ENCODE measurements around the gene ARFIP1.
"Not testable (repeated sequence)": the region's sequence is repeated elsewhere in the genome, so short reads cannot be mapped to it uniquely, and the experiment has no call there.

The ARFIP1 gene

DNA sequence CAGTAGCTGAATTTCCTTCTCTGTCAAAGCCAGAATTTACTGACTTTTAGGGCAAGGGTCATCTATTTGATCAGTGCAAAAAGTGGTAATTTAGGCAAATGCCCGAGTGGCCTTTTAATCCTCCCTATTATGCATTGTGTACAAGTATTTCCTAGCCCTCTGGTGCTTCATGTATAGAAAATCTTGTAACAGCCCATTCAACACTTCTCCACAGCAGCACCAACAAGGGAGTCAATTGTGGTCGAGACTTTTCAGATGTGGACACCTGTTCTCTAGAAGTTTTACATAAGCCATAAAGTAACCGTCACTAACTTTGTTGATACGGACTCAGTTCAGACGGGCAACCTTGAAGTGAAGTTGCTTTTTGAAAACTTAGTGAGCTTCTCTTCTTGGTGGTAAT is 105.4 kb downstream of the ARFIP1 start:
- no peaks in the 10 kb centered on the region for H3K9me3 ChIP-seq (ENCODE audit: control insufficient read depth in 2 of 2, low read length in 2 of 2)
- peak overlapping the region; percentile 43 to 48 for H3K27ac ChIP-seq (ENCODE audit: low read depth in 2 of 2, low read length in 2 of 2)

DNA sequence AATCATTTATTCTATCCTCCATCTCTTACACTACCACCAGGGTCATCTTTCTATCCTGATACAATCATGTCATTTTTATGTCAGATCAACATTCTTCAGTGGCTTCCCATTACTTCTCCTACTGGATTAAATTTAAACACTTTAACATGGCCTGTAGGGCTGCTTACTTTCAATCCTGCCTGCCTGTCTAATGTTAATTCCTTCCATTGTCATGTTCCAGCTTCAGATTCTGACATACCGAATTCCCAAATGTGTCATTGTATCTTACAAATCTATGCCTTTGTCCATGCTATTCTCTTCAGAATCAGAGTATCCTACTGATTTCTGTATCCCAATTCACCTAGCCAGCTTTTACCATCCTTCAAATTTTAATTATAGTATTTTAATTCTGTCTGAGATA is 106.4 kb downstream of the ARFIP1 start:
- H3K36me3 ChIP-seq (ENCODE audit: control insufficient read depth in 2 of 2, insufficient read depth in 2 of 2, low read length in 2 of 2) = peaks cover 8 to 14% of the 10 kb centered on the region in 2 donors
- H3K4me3 ChIP-seq (ENCODE audit: low read length in 2 of 2) = no peak overlapping the region
- no peaks in the 10 kb centered on the region for H3K27me3 ChIP-seq (ENCODE audit: control insufficient read depth in 2 of 2, insufficient read depth in 2 of 2, low read length in 2 of 2)

More for the DNA sequence above, 105.4 kb downstream of the ARFIP1 start:
- Histone ChIP-seq H3K4me1 (ENCODE audit: control insufficient read depth in 2 of 2, insufficient read depth in 2 of 2, low read length in 2 of 2) (peaks cover 0 to 3% of the 10 kb centered on the region in 2 donors), H3K36me3 (ENCODE audit: control insufficient read depth in 2 of 2, insufficient read depth in 2 of 2, low read length in 2 of 2) (peaks cover 6 to 14% of the 10 kb centered on the region in 2 donors), H3K4me3 (ENCODE audit: low read length in 2 of 2) (no peak overlapping the region), H3K9ac (ENCODE audit: low read depth in 1 of 2, low read length in 2 of 2) (peak overlapping the region in 1 of 2 donors; percentile 9), H3K27me3 (ENCODE audit: control insufficient read depth in 2 of 2, insufficient read depth in 2 of 2, low read length in 2 of 2) (no peaks in the 10 kb centered on the region)

DNA sequence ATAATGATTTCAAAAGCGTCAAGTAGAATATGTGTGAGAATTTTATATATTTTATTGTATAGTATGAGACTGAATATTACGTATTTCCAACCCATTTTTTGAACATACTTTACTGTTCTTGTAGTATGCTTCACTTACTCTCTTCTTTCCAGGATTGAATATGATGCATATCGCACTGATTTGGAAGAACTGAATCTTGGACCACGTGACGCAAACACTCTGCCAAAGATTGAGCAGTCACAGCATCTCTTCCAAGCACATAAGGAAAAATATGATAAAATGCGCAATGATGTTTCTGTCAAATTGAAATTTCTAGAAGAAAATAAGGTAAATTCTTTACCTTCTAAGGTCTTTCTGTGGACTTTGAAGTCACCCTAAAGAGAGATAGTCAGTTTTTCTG is 108.2 kb downstream of the ARFIP1 start:
- no peaks in the 10 kb centered on the region for H3K9me3 ChIP-seq (ENCODE audit: control insufficient read depth in 2 of 2, low read length in 2 of 2)
- no peak overlapping the region for H3K9ac ChIP-seq (ENCODE audit: low read depth in 1 of 2, low read length in 2 of 2)
- no peaks in the 10 kb centered on the region for H3K27me3 ChIP-seq (ENCODE audit: control insufficient read depth in 2 of 2, insufficient read depth in 2 of 2, low read length in 2 of 2)
- H3K4me3 ChIP-seq (ENCODE audit: low read length in 2 of 2) = no peak overlapping the region
- H3K4me1 ChIP-seq (ENCODE audit: control insufficient read depth in 2 of 2, insufficient read depth in 2 of 2, low read length in 2 of 2) = peaks cover 0 to 10% of the 10 kb centered on the region in 2 donors
- peaks cover 5 to 14% of the 10 kb centered on the region in 2 donors for H3K36me3 ChIP-seq (ENCODE audit: control insufficient read depth in 2 of 2, insufficient read depth in 2 of 2, low read length in 2 of 2)
- no peak overlapping the region for H3K27ac ChIP-seq (ENCODE audit: low read depth in 2 of 2, low read length in 2 of 2)

More for the DNA sequence above, 106.4 kb downstream of the ARFIP1 start:
- Histone ChIP-seq H3K9me3 (ENCODE audit: control insufficient read depth in 2 of 2, low read length in 2 of 2) (no peaks in the 10 kb centered on the region), H3K4me1 (ENCODE audit: control insufficient read depth in 2 of 2, insufficient read depth in 2 of 2, low read length in 2 of 2) (peaks cover 0 to 3% of the 10 kb centered on the region in 2 donors), H3K27ac (ENCODE audit: low read depth in 2 of 2, low read length in 2 of 2) (no peak overlapping the region), H3K9ac (ENCODE audit: low read depth in 1 of 2, low read length in 2 of 2) (peak overlapping the region in 1 of 2 donors; percentile 18)

DNA sequence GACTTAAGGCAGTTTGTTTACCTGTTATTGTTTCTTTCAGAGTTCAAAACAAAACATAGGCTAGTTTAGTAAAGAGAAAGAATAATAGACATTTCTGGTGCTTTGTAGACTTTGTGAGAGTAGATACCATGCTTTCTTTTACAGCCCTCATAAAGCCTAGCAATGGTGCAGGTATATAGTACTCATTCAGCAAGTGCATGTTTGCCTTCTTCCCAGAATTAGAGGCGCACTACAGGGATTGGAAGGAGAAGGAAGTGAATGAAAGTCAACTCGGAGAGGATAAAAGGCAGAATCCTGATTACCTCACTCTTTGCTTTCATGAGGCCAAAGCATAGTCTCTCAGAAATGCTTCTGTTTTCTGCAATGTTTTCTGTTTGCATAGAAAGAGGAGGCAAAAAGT is 113.2 kb downstream of the ARFIP1 start:
- no peaks in the 10 kb centered on the region for H3K9me3 ChIP-seq (ENCODE audit: control insufficient read depth in 2 of 2, low read length in 2 of 2)
- no peaks in the 10 kb centered on the region for H3K27me3 ChIP-seq (ENCODE audit: control insufficient read depth in 2 of 2, insufficient read depth in 2 of 2, low read length in 2 of 2)
- H3K4me3 ChIP-seq (ENCODE audit: low read length in 2 of 2) = no peak overlapping the region
- H3K36me3 ChIP-seq (ENCODE audit: control insufficient read depth in 2 of 2, insufficient read depth in 2 of 2, low read length in 2 of 2) = peaks cover 3 to 9% of the 10 kb centered on the region in 2 donors
- peak overlapping the region; percentile 59 to 63 for H3K27ac ChIP-seq (ENCODE audit: low read depth in 2 of 2, low read length in 2 of 2)
- H3K9ac ChIP-seq (ENCODE audit: low read depth in 1 of 2, low read length in 2 of 2) = peak overlapping the region in 1 of 2 donors; percentile 37
- H3K4me1 ChIP-seq (ENCODE audit: control insufficient read depth in 2 of 2, insufficient read depth in 2 of 2, low read length in 2 of 2) = peaks cover 3 to 12% of the 10 kb centered on the region in 2 donors

DNA sequence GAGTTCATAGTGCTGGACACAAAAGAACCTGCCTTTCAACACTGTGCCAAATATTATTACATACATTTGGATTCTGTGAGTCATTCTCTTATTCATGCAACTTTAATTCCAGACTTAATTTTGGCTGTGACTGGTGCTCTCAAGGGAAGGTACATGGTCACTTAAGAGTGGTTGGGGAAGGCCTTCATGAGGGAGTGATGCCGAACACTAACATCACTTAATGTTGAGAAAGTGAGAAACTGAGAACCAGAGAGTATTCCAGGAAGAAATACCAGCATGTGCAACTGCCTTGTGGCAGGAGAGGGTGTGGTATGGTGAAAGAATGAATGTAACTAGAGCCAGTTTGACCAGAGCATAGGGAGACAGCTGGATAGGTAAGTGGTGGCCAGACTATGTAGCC is 114.9 kb downstream of the ARFIP1 start:
- Histone ChIP-seq H3K9me3 (ENCODE audit: control insufficient read depth in 2 of 2, low read length in 2 of 2) (no peaks in the 10 kb centered on the region), H3K9ac (ENCODE audit: low read depth in 1 of 2, low read length in 2 of 2) (no peak overlapping the region), H3K4me3 (ENCODE audit: low read length in 2 of 2) (no peak overlapping the region), H3K27ac (ENCODE audit: low read depth in 2 of 2, low read length in 2 of 2) (no peak overlapping the region), H3K36me3 (ENCODE audit: control insufficient read depth in 2 of 2, insufficient read depth in 2 of 2, low read length in 2 of 2) (peaks cover 3 to 4% of the 10 kb centered on the region in 2 donors), H3K4me1 (ENCODE audit: control insufficient read depth in 2 of 2, insufficient read depth in 2 of 2, low read length in 2 of 2) (peaks cover 3 to 12% of the 10 kb centered on the region in 2 donors), H3K27me3 (ENCODE audit: control insufficient read depth in 2 of 2, insufficient read depth in 2 of 2, low read length in 2 of 2) (no peaks in the 10 kb centered on the region)

DNA sequence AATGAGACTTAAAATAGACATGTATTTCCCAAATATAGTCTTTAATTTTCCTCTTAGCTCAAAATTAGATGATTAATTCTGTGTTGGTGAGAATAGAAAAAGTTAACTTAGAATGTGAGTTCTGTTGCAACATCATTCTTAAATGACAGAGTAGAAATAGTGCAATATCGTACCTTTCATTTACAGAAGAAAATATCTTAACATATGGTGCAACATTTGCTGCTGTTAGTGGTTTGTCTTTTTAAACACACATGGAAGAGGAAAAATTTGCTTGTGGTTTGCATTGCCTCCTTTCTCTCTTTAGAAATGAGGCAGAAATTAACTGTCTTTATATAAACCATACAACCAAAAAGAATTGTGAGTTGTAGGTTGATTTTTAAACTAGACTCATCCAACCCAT is 117.1 kb downstream of the ARFIP1 start:
- H3K9me3 ChIP-seq (ENCODE audit: control insufficient read depth in 2 of 2, low read length in 2 of 2) = no peaks in the 10 kb centered on the region
- no peaks in the 10 kb centered on the region for H3K27me3 ChIP-seq (ENCODE audit: control insufficient read depth in 2 of 2, insufficient read depth in 2 of 2, low read length in 2 of 2)
- no peak overlapping the region for H3K4me3 ChIP-seq (ENCODE audit: low read length in 2 of 2)
- H3K36me3 ChIP-seq (ENCODE audit: control insufficient read depth in 2 of 2, insufficient read depth in 2 of 2, low read length in 2 of 2) = peaks cover 0 to 4% of the 10 kb centered on the region in 2 donors
- no peak overlapping the region for H3K9ac ChIP-seq (ENCODE audit: low read depth in 1 of 2, low read length in 2 of 2)
- H3K4me1 ChIP-seq (ENCODE audit: control insufficient read depth in 2 of 2, insufficient read depth in 2 of 2, low read length in 2 of 2) = peaks cover 6 to 17% of the 10 kb centered on the region in 2 donors
- H3K27ac ChIP-seq (ENCODE audit: low read depth in 2 of 2, low read length in 2 of 2) = no peak overlapping the region

DNA sequence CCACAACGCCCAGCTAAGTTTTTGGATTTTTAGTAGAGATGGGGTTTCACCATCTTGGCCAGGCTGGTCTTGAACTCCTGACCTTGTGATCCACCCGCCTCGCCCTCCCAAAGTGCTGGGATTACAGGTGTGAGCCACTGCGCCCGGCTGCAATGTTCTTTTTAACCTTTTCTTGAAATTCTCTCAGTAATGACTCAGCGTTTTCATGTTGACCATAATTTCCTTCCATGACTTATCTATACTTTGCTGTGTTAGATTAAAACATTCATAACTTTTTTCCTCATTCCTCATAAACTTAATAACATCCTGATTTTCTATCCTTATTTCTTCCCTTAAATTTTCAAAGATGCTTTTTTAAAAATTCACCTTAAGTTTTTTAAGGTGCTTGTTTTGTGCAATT is 118.4 kb downstream of the ARFIP1 start:
- H3K4me1 ChIP-seq (ENCODE audit: control insufficient read depth in 2 of 2, insufficient read depth in 2 of 2, low read length in 2 of 2); H3K9ac ChIP-seq (ENCODE audit: low read depth in 1 of 2, low read length in 2 of 2); H3K27me3 ChIP-seq (ENCODE audit: control insufficient read depth in 2 of 2, insufficient read depth in 2 of 2, low read length in 2 of 2): not testable (repeated sequence)

DNA sequence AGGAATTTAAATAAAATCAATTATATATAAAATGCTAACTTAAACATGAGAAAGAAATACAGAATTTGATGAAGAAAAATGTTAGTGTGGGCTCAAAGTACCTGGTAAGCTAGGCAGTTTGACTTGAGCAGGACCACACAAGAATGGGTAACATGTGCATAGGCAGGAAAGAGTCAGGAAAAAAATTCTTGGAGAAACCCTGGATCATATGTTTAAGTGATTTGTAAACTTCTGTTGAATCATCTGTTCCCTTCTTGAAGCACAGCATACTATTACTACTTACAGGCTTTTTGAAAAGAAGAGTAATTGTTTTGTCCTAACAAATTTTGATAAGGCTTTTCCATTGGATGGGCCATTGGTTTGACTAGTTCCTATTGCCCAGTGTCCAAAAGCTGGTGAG is 118.9 kb downstream of the ARFIP1 start:
- no peak overlapping the region for H3K9ac ChIP-seq (ENCODE audit: low read depth in 1 of 2, low read length in 2 of 2)
- H3K4me3 ChIP-seq (ENCODE audit: low read length in 2 of 2) = no peak overlapping the region
- H3K36me3 ChIP-seq (ENCODE audit: control insufficient read depth in 2 of 2, insufficient read depth in 2 of 2, low read length in 2 of 2) = no peaks in the 10 kb centered on the region
- peaks cover 6 to 9% of the 10 kb centered on the region in 2 donors for H3K4me1 ChIP-seq (ENCODE audit: control insufficient read depth in 2 of 2, insufficient read depth in 2 of 2, low read length in 2 of 2)
- no peaks in the 10 kb centered on the region for H3K27me3 ChIP-seq (ENCODE audit: control insufficient read depth in 2 of 2, insufficient read depth in 2 of 2, low read length in 2 of 2)
- H3K27ac ChIP-seq (ENCODE audit: low read depth in 2 of 2, low read length in 2 of 2) = no peak overlapping the region
- H3K9me3 ChIP-seq (ENCODE audit: control insufficient read depth in 2 of 2, low read length in 2 of 2) = no peaks in the 10 kb centered on the region

More for the DNA sequence above, 118.4 kb downstream of the ARFIP1 start:
- H3K4me3 ChIP-seq (ENCODE audit: low read length in 2 of 2); H3K36me3 ChIP-seq (ENCODE audit: control insufficient read depth in 2 of 2, insufficient read depth in 2 of 2, low read length in 2 of 2); H3K27ac ChIP-seq (ENCODE audit: low read depth in 2 of 2, low read length in 2 of 2); H3K9me3 ChIP-seq (ENCODE audit: control insufficient read depth in 2 of 2, low read length in 2 of 2): not testable (repeated sequence)

DNA sequence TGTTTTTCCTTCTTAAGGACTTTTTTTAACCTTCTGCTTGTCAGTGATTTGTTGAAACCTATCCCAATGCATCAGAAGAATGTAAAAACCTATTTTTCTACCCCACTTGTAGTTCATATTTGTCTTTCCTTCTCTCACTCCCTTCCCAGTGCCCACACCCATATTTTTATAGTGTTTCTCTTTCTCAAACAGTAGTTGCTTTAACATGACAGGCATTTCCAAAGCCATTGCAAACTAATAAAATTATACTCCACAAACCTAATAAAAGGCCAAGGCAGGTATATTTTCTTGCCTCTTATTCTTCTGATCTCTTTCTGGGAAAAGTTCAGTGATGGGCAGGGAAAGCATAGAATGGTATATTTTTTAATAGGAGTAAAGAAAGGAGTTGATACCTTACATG is 120.6 kb downstream of the ARFIP1 start:
- no peaks in the 10 kb centered on the region for H3K27me3 ChIP-seq (ENCODE audit: control insufficient read depth in 2 of 2, insufficient read depth in 2 of 2, low read length in 2 of 2)
- H3K9me3 ChIP-seq (ENCODE audit: control insufficient read depth in 2 of 2, low read length in 2 of 2) = no peaks in the 10 kb centered on the region
- H3K4me1 ChIP-seq (ENCODE audit: control insufficient read depth in 2 of 2, insufficient read depth in 2 of 2, low read length in 2 of 2) = peaks cover 2 to 5% of the 10 kb centered on the region in 2 donors
- H3K27ac ChIP-seq (ENCODE audit: low read depth in 2 of 2, low read length in 2 of 2) = peak overlapping the region; percentile 61 to 78
- no peaks in the 10 kb centered on the region for H3K36me3 ChIP-seq (ENCODE audit: control insufficient read depth in 2 of 2, insufficient read depth in 2 of 2, low read length in 2 of 2)
- H3K9ac ChIP-seq (ENCODE audit: low read depth in 1 of 2, low read length in 2 of 2) = no peak overlapping the region
- H3K4me3 ChIP-seq (ENCODE audit: low read length in 2 of 2) = no peak overlapping the region

DNA sequence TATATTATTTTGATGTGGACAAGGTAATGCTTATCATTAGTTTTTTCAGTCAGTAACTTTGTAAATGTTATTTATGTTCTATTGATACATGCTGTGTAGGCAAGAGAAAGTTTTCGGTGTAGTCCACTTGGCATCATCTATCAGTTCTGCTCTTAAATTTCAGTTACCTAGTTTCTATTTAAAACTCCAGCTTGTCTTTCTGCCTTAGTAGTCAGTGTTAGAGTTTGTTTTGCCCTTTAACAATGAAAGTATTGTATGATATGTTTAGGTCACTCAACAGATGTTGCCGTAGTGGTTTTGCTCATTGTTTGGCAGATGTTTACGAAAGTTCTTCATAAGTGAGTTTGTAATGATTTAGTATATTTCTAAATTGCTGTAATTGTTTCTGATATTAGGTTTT is 121.5 kb downstream of the ARFIP1 start:
- no peaks in the 10 kb centered on the region for H3K9me3 ChIP-seq (ENCODE audit: control insufficient read depth in 2 of 2, low read length in 2 of 2)
- no peaks in the 10 kb centered on the region for H3K36me3 ChIP-seq (ENCODE audit: control insufficient read depth in 2 of 2, insufficient read depth in 2 of 2, low read length in 2 of 2)
- H3K9ac ChIP-seq (ENCODE audit: low read depth in 1 of 2, low read length in 2 of 2) = no peak overlapping the region
- H3K27me3 ChIP-seq (ENCODE audit: control insufficient read depth in 2 of 2, insufficient read depth in 2 of 2, low read length in 2 of 2) = no peaks in the 10 kb centered on the region
- no peak overlapping the region for H3K27ac ChIP-seq (ENCODE audit: low read depth in 2 of 2, low read length in 2 of 2)
- H3K4me1 ChIP-seq (ENCODE audit: control insufficient read depth in 2 of 2, insufficient read depth in 2 of 2, low read length in 2 of 2) = peaks cover 2 to 5% of the 10 kb centered on the region in 2 donors
- H3K4me3 ChIP-seq (ENCODE audit: low read length in 2 of 2) = no peak overlapping the region

DNA sequence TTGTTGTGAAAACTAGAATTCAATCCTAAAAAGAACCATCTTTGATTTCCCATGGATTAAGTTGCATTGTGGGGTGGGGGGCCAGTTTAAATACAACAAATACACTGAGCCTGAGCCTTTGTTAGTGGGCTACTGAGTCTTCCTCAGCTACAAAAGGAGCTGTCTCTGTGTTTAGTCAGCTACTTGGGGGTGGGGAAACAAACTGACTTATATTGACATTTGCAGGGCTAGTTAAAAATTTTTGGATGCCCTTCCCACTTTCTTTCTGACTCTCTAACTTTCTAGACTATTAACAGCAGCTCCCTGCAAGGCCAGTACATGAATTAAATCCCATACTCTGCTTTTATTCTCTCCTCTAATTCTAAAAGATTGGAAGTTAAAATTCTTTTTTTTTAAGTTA is 123.9 kb downstream of the ARFIP1 start:
- H3K36me3 ChIP-seq (ENCODE audit: control insufficient read depth in 2 of 2, insufficient read depth in 2 of 2, low read length in 2 of 2) = no peaks in the 10 kb centered on the region
- no peaks in the 10 kb centered on the region for H3K9me3 ChIP-seq (ENCODE audit: control insufficient read depth in 2 of 2, low read length in 2 of 2)
- no peak overlapping the region for H3K4me3 ChIP-seq (ENCODE audit: low read length in 2 of 2)
- H3K27me3 ChIP-seq (ENCODE audit: control insufficient read depth in 2 of 2, insufficient read depth in 2 of 2, low read length in 2 of 2) = no peaks in the 10 kb centered on the region
- peaks cover 2 to 5% of the 10 kb centered on the region in 2 donors for H3K4me1 ChIP-seq (ENCODE audit: control insufficient read depth in 2 of 2, insufficient read depth in 2 of 2, low read length in 2 of 2)
- no peak overlapping the region for H3K9ac ChIP-seq (ENCODE audit: low read depth in 1 of 2, low read length in 2 of 2)
- no peak overlapping the region for H3K27ac ChIP-seq (ENCODE audit: low read depth in 2 of 2, low read length in 2 of 2)
